ENCODE results near the gene MAST4.

- TF ChIP-seq POLR2AphosphoS5 (IDR thresholded peaks at IDR 0.05; ENCODE audit: low read depth, low read length) (no peak), POLR2A (IDR thresholded peaks at IDR 0.05; ENCODE audit: low read depth, low read length) (no peak), SPI1 (IDR thresholded peaks at IDR 0.05; ENCODE audit: low read depth, low read length) (no peak), TAF1 (IDR thresholded peaks at IDR 0.05; ENCODE audit: low read depth, low read length) (no peak), PAX5 (IDR thresholded peaks at IDR 0.05; ENCODE audit: insufficient read depth, low read length, severe bottlenecking) (no peak)
These were observed 494.4 kb downstream of the MAST4 start for GRCh38 chr5:67090593-67090992.

All from GM12891 (cell line).